H1 (cell line): ENCODE measurements around the gene TXLNA.

Experiments
- CREB1 ChIP-seq: IDR thresholded peaks from 2 replicates; pipeline ENCODE4 v1.6.1; 2012; ENCODE audit warnings: inconsistent platforms
- HDAC2 ChIP-seq, 2 experiments: fragments of 300-600 bp in 1 of 2; sonication (generic) in 1 of 2; IDR thresholded peaks; 2 replicates each; pipeline ENCODE4 v1.6.1; 2011 to 2012; ENCODE audit warnings: low read depth in 2 of 2, low read length in 2 of 2, mild to moderate bottlenecking in 2 of 2, moderate library complexity in 2 of 2, borderline replicate concordance in 1 of 2, inconsistent platforms in 1 of 2
- MAX ChIP-seq: IDR thresholded peaks from 2 replicates; pipeline ENCODE4 v1.6.1; 2012; ENCODE audit warnings: inconsistent platforms
- NRF1 ChIP-seq: IDR thresholded peaks from 2 replicates; pipeline ENCODE4 v1.6.1; 2011; ENCODE audit warnings: mild to moderate bottlenecking, low read depth, low read length, improper control_type of control experiment
- POLR2A ChIP-seq, 2 experiments: IDR thresholded peaks; 1 replicate in 1 of 2; 2 replicates in 1 of 2; pipeline ENCODE4 v1.6.1; 2011; ENCODE audit warnings: low read depth in 2 of 2, low read length in 2 of 2, mild to moderate bottlenecking in 2 of 2; ENCODE audit errors: control extremely low read depth in 1 of 2
- TF ChIP-seq, protein P1 (sequence below): IDR thresholded peaks from 2 replicates; pipeline ENCODE4 v1.6.1; 2011; ENCODE audit warnings: low read depth, mild to moderate bottlenecking, low read length; ENCODE audit not compliant: insufficient read depth
- TF ChIP-seq, protein P2 (sequence below), 3 experiments: IDR thresholded peaks; 1 replicate in 2 of 3; 2 replicates in 1 of 3; pipeline versions ENCODE4 v1.5.1 to v1.6.1; 2011; ENCODE audit warnings: low read length in 3 of 3, mild to moderate bottlenecking in 3 of 3, inconsistent platforms in 2 of 3, low read depth in 1 of 3, moderate library complexity in 1 of 3; ENCODE audit not compliant: insufficient read depth in 1 of 3; ENCODE audit errors: control extremely low read depth in 1 of 3

DNA sequence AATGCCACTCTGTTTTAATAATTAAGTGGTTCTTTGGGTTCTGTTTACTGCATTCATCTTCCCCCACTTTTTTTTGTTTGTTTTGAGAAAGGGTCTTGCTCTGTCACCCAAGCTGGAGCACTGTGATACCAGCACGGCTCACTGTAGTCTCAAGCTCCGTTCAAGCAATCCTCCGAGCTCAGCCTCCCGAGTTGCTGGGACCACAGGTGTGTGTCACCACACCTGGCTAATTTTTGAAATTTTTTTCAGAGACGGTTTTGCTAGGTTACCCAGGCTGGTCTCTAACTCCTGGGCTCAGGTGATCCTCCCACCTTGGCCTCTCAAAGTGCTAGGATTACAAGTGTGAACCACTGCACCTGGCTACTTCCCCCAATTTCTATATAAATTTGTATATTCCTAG, 42.4 kb upstream of the TXLNA start:
- no peak for TF ChIP-seq POLR2A (IDR thresholded peaks at IDR 0.05; ENCODE audit: control extremely low read depth in 1 of 2, low read depth in 2 of 2, low read length in 2 of 2)
- TF ChIP-seq, protein P1, sequence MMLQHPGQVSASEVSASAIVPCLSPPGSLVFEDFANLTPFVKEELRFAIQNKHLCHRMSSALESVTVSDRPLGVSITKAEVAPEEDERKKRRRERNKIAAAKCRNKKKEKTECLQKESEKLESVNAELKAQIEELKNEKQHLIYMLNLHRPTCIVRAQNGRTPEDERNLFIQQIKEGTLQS: no peak
- TF ChIP-seq NRF1: no peak
- no peak for TF ChIP-seq HDAC2 (IDR thresholded peaks at IDR 0.05; ENCODE audit: borderline replicate concordance in 1 of 2, low read depth in 2 of 2, low read length in 2 of 2)
- TF ChIP-seq, protein P2, sequence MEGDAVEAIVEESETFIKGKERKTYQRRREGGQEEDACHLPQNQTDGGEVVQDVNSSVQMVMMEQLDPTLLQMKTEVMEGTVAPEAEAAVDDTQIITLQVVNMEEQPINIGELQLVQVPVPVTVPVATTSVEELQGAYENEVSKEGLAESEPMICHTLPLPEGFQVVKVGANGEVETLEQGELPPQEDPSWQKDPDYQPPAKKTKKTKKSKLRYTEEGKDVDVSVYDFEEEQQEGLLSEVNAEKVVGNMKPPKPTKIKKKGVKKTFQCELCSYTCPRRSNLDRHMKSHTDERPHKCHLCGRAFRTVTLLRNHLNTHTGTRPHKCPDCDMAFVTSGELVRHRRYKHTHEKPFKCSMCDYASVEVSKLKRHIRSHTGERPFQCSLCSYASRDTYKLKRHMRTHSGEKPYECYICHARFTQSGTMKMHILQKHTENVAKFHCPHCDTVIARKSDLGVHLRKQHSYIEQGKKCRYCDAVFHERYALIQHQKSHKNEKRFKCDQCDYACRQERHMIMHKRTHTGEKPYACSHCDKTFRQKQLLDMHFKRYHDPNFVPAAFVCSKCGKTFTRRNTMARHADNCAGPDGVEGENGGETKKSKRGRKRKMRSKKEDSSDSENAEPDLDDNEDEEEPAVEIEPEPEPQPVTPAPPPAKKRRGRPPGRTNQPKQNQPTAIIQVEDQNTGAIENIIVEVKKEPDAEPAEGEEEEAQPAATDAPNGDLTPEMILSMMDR (IDR thresholded peaks at IDR 0.05; ENCODE audit: control extremely low read depth in 1 of 3, insufficient read depth in 1 of 3, low read depth in 1 of 3, low read length in 3 of 3): no peak
- no peak for TF ChIP-seq CREB1
- no peak for TF ChIP-seq MAX
